Cerebellar cortex (tissue), 1 donor: Measurements from ENCODE around the gene SUMO3.

Experiments
- DNase-seq: peaks from one replicate; pipeline ENCODE4 v3.0.0-alpha.2; 2015; ENCODE audit warnings: low spot score

SUMO3 gene

DNA sequence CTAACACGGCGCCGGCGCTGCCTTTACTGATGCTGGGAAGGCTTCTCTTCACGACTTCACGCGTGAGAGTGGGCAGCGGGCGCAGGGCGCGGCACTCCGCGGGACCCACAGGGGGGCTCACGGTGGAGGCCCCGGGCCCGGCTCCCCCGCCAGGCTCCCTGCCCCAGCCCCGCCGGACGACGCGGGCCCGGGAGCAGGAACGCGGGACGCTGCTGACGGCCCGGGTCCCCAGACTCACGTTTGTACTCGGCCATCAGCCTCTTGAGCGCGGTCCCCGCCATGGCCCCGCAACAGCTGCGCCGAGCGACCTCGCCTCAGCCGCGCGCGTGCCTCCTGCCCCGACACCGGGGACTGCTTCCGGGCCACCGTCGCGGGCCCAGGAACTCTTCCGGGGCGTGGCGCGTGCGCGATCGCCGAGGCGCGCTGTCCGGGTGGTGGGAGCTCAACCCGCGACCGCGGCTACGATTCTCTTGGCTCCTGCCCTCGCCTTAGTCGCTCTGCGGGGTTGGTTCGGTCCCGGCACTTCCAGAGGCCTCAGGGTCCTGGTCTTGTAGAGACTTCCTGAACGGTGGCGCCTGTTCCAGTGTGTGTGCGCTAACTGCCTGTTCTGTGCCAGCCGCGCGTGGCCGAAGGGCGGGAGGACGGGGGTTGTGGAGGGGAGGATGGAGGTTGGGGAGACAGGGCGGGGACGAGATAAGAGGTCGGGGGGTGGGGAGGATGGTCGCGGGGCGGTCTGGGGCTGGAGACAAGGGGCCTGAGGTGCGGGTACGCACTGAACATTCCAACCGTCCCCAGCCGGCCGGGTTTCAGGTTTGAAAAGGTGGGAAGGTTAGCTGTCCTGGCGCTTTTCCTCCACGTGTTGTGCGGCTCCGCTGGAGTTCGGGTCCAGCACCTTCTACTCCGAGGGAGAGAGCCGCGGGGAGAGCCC lies 16.1 kb downstream of the SUMO3 start, which contains the start of gene UBE2G2:
UBE2G2 (minus strand) TSS at position 353 of the 928 bp plus-strand sequence; CDS start at position 281, 72 bp downstream.
- peak; percentile 69 for DNase-seq

- peak; percentile 67 for DNase-seq
Measured at GRCh38 chr21:44800971-44801467, 16.8 kb downstream of the SUMO3 start.

DNA sequence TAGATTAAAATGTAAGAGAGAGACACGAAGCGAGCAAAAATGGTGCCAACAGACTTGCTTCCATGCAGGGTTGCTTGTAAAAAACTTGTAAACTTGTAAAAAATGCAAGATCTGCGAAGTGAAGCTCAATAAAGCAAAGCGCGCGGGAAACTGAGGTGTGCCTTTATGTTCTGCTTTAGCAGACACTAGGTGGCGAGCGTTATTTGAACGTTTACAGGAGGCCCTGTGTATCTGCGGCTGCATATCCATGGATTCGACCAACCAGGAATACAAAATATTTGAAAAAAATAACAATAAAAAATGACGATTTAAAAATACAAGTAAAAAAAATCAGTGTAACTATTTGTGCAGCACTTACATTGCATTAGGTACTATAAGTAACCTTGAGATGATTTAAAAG lies 17.8 kb downstream of the SUMO3 start:
- peak; percentile 53 for DNase-seq

DNA sequence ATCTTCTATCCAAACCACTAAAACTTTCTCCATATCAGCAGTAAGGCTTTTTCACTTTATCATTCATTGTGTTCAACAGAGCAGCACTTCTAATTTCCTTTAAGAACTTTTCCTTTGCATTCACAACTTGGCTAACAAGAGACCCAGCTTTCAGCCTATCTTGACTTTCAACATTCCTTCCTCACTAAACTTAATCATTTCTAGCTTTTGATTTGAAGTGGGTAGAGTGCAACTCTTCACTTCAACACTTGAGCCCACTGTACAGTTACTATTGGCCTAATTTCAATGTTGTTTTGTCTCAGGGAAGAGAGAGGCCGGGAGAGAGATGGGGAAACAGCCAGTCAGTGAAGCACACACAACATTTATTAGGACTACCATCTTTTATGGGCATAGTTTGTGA lies 18.2 kb downstream of the SUMO3 start:
- no peak for DNase-seq

GRCh38 chr21:44797775-44798174 lies 20.1 kb downstream of the SUMO3 start:
- no peak for DNase-seq

GRCh38 chr21:44795342-44795741 lies 22.5 kb downstream of the SUMO3 start:
- DNase-seq, result no peak

GRCh38 chr21:44793592-44794374 lies 24.1 kb downstream of the SUMO3 start:
- no peak for DNase-seq

GRCh38 chr21:44792702-44793591 lies 24.9 kb downstream of the SUMO3 start:
- peak; percentile 80 for DNase-seq

GRCh38 chr21:44791993-44792392 lies 25.9 kb downstream of the SUMO3 start:
- no peak for DNase-seq

DNA sequence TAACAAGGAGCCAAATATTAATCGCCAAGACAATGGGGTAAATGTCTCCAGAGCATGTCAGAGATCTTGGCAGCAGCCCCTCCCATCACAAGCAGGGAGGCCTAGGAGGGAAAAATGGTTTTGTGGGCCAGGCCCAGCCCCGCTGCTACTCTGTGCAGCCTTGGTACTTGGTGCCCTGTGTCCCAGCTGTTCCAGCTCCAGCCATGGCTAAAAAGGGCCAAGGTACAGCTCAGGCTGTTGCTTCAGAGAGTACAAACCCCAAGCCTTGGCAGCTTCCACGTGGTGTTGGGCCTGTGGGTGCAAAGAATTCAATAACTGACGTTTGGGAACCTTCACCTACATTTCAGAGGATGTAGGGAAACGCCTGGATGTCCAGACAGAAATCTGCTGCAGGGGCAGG lies 26.6 kb downstream of the SUMO3 start:
- no peak for DNase-seq

- DNase-seq, result no peak
Measured at GRCh38 chr21:44790368-44790767, 27.5 kb downstream of the SUMO3 start.

- no peak for DNase-seq
Measured at GRCh38 chr21:44789880-44790279, 28.0 kb downstream of the SUMO3 start.

- no peak for DNase-seq
Measured at GRCh38 chr21:44785620-44786335, 32.1 kb downstream of the SUMO3 start.

DNA sequence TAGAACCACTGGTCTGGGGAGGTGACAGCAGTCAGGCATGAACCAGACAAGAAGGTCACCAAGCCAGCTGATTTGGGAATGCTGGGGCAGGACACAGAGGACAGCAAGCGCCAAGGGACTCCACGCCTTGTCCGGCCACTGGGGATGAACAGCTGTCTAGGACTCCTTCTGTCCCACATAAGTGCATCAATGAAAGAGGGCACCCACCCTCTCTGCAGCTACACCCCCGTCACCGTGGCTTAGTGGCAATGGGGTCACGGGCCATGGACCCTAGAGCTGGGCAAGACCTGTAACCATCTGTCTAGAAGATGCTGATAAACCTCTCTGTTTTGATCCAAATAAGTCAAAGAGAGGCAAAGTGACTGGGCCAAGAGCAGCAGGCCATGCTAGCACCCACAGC lies 33.1 kb downstream of the SUMO3 start:
- DNase-seq, result no peak

DNA sequence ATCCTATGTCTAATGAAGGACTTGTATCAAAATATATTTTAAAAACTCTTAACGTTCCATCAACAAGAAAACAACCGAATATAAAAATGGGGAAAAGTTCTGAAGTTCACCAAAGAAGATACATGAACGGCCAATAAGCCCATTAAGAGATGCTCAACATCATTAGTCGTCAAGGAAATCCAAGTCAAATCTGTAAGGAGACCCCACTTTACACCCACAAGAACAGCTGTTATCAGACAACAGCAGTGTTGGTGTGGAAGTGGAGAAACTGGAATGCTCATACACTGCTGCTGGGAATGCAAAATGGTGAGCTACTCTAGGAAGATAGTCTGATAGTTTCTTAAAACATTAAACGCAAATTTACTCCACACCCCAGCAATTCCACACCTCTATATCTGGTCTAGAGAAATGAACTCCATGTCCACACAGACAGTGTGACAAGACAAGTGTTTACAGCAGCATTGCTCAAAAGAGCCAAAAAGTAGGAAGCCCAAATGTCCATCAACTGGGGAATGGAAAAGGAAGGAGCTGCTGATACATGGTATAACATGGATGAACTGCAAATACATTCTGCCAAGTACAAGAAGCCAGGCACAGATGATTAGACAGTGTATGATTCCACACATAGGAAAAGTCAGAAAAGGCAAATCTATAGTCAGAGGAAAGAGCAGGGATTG lies 34.7 kb downstream of the SUMO3 start:
- no peak for DNase-seq

GRCh38 chr21:44780767-44781459 lies 36.9 kb downstream of the SUMO3 start:
- no peak for DNase-seq

DNA sequence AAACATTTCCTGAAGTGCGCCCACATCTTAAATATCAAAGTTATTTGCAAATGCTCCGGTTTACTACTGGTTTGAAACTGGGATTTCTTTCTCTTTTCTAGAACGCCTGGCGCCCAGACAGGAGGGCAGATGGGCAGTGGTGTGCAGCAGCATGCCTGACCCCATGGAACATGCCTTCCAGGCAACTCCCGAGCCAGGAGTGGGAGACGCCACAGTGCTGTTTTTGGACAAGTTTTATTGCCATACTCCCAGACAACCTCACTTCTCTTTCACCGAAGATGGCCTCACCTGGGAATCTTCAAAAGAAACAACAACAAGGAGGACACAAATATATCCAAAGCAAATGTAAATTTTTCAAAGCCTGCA lies 37.7 kb downstream of the SUMO3 start:
- no peak for DNase-seq

DNA sequence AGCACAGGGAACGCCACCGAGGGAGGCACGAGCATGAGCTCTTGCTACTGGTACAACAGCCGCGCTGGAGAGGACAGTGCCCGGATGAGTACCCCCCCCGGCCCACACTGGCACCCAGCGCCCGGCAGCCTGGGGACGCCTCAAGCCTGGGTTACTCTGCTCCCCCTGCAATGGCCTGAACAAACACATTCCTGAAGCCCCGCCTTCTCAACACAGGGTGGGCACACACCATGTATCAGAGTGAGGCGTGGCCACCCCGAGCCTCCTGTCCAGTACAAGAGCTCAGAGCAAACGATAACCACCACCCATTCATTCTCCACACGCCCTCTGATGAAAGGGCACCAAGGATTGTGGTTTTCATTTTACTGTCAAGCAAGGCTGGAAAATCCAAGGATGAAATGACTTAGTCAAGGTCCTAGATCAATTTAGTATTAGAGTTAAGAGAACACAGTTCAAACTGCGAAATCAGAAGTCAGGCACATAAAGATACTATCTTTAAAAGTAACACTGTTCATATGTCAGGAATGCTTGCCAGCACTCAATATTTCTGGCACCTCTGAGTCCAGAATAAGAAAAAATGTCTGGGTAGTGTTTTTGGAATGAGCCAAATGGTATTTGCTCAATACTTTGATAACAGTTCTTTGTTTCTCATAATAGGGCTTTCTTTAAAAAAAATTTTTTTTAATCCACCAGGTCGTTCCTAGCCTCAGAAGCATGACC lies 38.3 kb downstream of the SUMO3 start:
- no peak for DNase-seq

DNA sequence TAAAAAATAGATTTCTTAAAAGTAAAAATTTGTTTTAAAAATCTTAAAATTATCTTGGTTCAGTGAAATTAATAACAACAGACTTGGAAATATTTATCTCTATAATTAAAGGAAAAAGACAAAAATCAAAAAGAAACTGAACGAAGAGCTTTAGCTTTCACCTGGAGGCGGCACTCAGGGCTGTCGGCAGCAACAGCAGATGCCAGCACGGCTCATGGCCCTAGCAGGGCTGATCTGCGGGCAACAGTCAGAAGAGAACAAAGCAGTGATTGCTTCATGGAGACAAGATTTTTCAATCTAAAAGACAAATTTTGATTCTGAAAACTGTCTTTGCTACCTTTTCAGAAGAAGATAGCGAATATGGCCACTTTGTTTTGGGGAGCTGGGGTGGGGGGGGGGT lies 38.9 kb downstream of the SUMO3 start:
- DNase-seq, result no peak
